Astrocyte (in vitro differentiated cells and primary cell): ENCODE measurements around the gene LRRC47. TPM values are rescaled to one million over a fixed set of nuclear protein-coding genes. Genes with fewer than 3 reads are reported as not detected.

ENCODE experiments used
- DNase-seq: peaks from one replicate; pipeline ENCODE4 v3.0.0-alpha.2; 2010; ENCODE audit warnings: low read depth
- FAIRE-seq: peaks from 2 replicates; lab custom pipeline; 2011; peaks lifted over from hg19 to GRCh38; lab: Jason Lieb, UNC
- H2AFZ ChIP-seq: 2 replicates; pipeline ENCODE4 v1.6.0; 2012; ENCODE audit warnings: low read depth, low read length, inconsistent platforms
- H3K27ac ChIP-seq: 2 replicates; pipeline ENCODE4 v1.5.1; 2011; ENCODE audit warnings: low read depth, low read length, inconsistent platforms
- H3K27me3 ChIP-seq: 2 replicates; pipeline ENCODE4 v1.6.0; 2011; ENCODE audit warnings: low read length, inconsistent platforms; ENCODE audit not compliant: insufficient read depth
- H3K36me3 ChIP-seq: 2 replicates; pipeline ENCODE4 v1.5.1; 2011; ENCODE audit warnings: low read length, inconsistent platforms; ENCODE audit not compliant: insufficient read depth
- H3K4me1 ChIP-seq: 2 replicates; pipeline ENCODE4 v1.5.1; 2011; ENCODE audit warnings: low read length, inconsistent platforms; ENCODE audit not compliant: insufficient read depth
- H3K4me2 ChIP-seq: 2 replicates; pipeline ENCODE4 v1.6.0; 2012; ENCODE audit warnings: low read length, inconsistent platforms
- H3K4me3 ChIP-seq: 2 replicates; pipeline ENCODE4 v1.5.1; 2011; ENCODE audit warnings: low read depth, mild to moderate bottlenecking, low read length, inconsistent platforms; ENCODE audit not compliant: insufficient read depth
- H3K79me2 ChIP-seq: 2 replicates; pipeline ENCODE4 v1.6.0; 2012; ENCODE audit warnings: mild to moderate bottlenecking, low read length, inconsistent platforms; ENCODE audit not compliant: insufficient read depth
- H3K9ac ChIP-seq: 2 replicates; pipeline ENCODE4 v1.6.0; 2012; ENCODE audit warnings: mild to moderate bottlenecking, low read length, inconsistent platforms
- H3K9me3 ChIP-seq: 2 replicates; pipeline ENCODE4 v1.5.1; 2012; ENCODE audit warnings: low read depth, mild to moderate bottlenecking, low read length, inconsistent platforms; ENCODE audit not compliant: insufficient read depth
- H4K20me1 ChIP-seq: 2 replicates; pipeline ENCODE4 v1.6.0; 2012; ENCODE audit warnings: low read length, inconsistent platforms; ENCODE audit not compliant: insufficient read depth
- H3K27ac Mint-ChIP-seq: one replicate; pipeline ENCODE4 v1.8.0; 2021; ENCODE audit warnings: mild to moderate bottlenecking, mixed read lengths; ENCODE audit not compliant: unreplicated experiment
- H3K27me3 Mint-ChIP-seq: one replicate; pipeline ENCODE4 v1.8.0; 2021; ENCODE audit warnings: low read depth, mixed read lengths; ENCODE audit not compliant: unreplicated experiment
- H3K36me3 Mint-ChIP-seq: one replicate; pipeline ENCODE4 v1.8.0; 2021; ENCODE audit warnings: low read depth, mixed read lengths; ENCODE audit not compliant: unreplicated experiment
- H3K4me1 Mint-ChIP-seq: one replicate; pipeline ENCODE4 v1.8.0; 2021; ENCODE audit warnings: low read depth, mixed read lengths; ENCODE audit not compliant: unreplicated experiment
- H3K4me3 Mint-ChIP-seq: one replicate; pipeline ENCODE4 v1.8.0; 2021; ENCODE audit warnings: mild to moderate bottlenecking, moderate library complexity, mixed read lengths; ENCODE audit not compliant: unreplicated experiment
- H3K9me3 Mint-ChIP-seq: one replicate; pipeline ENCODE4 v1.8.0; 2021; ENCODE audit warnings: mild to moderate bottlenecking, mixed read lengths; ENCODE audit not compliant: unreplicated experiment
- CTCF ChIP-seq: IDR thresholded peaks from 2 replicates; pipeline ENCODE4 v1.5.1; 2011; ENCODE audit warnings: low read depth, mild to moderate bottlenecking, inconsistent platforms, low read length, moderate library complexity; ENCODE audit not compliant: insufficient read depth
- EZH2 ChIP-seq: IDR thresholded peaks from 2 replicates; pipeline ENCODE4 v1.6.1; 2012; ENCODE audit warnings: mild to moderate bottlenecking, low read length, inconsistent platforms; ENCODE audit not compliant: insufficient read depth
- total RNA-seq: library from RNA; stranded (reverse); gene quantifications from 2 replicates; pipeline ENCODE4 v1.2.1, GENCODE V29; 2021

Gene LRRC47
- total RNA-seq, 1 donor from 2014 or later: 51.5 TPM

GRCh38 chr1:3767328-3767925 is 28.9 kb downstream of the LRRC47 start:
- Histone ChIP-seq H3K4me1 (peaks cover 7% of the 10 kb centered on the region), H3K9ac (no peak overlapping the region), H3K36me3 (no peaks in the 10 kb centered on the region), H3K79me2 (no peaks in the 10 kb centered on the region), H3K27me3 (peaks cover 6% of the 10 kb centered on the region), H2AFZ (no peak overlapping the region), H4K20me1 (no peaks in the 10 kb centered on the region), H3K9me3 (no peaks in the 10 kb centered on the region), H3K27ac (no peak overlapping the region), H3K4me3 (no peak overlapping the region), H3K4me2 (no peak overlapping the region)
- H3K4me1 Mint-ChIP-seq: no peaks in the 10 kb centered on the region
- no peak overlapping the region for H3K4me3 Mint-ChIP-seq
- no peaks in the 10 kb centered on the region for H3K9me3 Mint-ChIP-seq
- TF ChIP-seq CTCF (no peak), EZH2 (no peak)
- DNase-seq: no peak
- FAIRE-seq: no peak
- H3K36me3 Mint-ChIP-seq: no peaks in the 10 kb centered on the region
- H3K27ac Mint-ChIP-seq: no peak overlapping the region
- H3K27me3 Mint-ChIP-seq: peaks cover 27% of the 10 kb centered on the region

GRCh38 chr1:3763351-3764125 is 32.8 kb downstream of the LRRC47 start:
- H3K4me1 ChIP-seq: no peaks in the 10 kb centered on the region
- FAIRE-seq: no peak

More at GRCh38 chr1:3763351-3764125, 32.8 kb downstream of the LRRC47 start:
- Mint-ChIP-seq H3K4me1 (no peaks in the 10 kb centered on the region), H3K27me3 (peaks cover 45% of the 10 kb centered on the region), H3K27ac (no peak overlapping the region), H3K36me3 (peaks cover 6% of the 10 kb centered on the region), H3K9me3 (peaks cover 6% of the 10 kb centered on the region), H3K4me3 (no peak overlapping the region)
- Histone ChIP-seq H2AFZ (no peak overlapping the region), H4K20me1 (no peaks in the 10 kb centered on the region), H3K27me3 (peaks cover 6% of the 10 kb centered on the region), H3K36me3 (no peaks in the 10 kb centered on the region), H3K9me3 (no peaks in the 10 kb centered on the region), H3K79me2 (no peaks in the 10 kb centered on the region), H3K4me2 (no peak overlapping the region), H3K4me3 (no peak overlapping the region), H3K9ac (no peak overlapping the region), H3K27ac (no peak overlapping the region)
- DNase-seq: no peak
- TF ChIP-seq EZH2: no peak
- TF ChIP-seq CTCF: no peak
